ENCODE data around the gene PTEN. TPM values are rescaled to one million over a fixed set of nuclear protein-coding genes. Genes with fewer than 3 reads are reported as not detected.

Gene PTEN
- total and polyA plus RNA-seq, 9 of the 15 experiments (the other 6 are each of a cell fraction or from before 2014, with no cell fraction given): 8.4 to 56.9 (median 22.2) TPM

DNA sequence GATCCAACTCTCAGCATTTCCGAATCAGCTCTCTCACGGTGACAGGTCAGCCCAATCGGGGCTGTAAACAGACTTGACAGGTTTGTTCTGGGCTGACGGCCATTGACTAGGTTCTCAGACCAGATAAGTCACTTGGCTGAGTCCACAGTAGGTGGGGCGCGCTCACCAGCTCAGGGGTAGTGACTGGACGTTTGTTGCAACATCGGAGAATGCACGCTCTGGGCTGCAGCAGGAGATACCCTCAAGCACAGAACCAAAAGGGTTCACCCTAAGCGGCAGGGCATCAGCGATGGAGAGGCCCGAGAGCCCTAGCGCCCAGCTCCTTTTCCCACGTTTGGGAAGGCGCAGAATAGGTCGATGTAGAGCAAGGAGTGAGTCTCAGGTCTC lies 1.9 kb upstream of the PTEN start (continued):
- TF ChIP-seq, protein P1, sequence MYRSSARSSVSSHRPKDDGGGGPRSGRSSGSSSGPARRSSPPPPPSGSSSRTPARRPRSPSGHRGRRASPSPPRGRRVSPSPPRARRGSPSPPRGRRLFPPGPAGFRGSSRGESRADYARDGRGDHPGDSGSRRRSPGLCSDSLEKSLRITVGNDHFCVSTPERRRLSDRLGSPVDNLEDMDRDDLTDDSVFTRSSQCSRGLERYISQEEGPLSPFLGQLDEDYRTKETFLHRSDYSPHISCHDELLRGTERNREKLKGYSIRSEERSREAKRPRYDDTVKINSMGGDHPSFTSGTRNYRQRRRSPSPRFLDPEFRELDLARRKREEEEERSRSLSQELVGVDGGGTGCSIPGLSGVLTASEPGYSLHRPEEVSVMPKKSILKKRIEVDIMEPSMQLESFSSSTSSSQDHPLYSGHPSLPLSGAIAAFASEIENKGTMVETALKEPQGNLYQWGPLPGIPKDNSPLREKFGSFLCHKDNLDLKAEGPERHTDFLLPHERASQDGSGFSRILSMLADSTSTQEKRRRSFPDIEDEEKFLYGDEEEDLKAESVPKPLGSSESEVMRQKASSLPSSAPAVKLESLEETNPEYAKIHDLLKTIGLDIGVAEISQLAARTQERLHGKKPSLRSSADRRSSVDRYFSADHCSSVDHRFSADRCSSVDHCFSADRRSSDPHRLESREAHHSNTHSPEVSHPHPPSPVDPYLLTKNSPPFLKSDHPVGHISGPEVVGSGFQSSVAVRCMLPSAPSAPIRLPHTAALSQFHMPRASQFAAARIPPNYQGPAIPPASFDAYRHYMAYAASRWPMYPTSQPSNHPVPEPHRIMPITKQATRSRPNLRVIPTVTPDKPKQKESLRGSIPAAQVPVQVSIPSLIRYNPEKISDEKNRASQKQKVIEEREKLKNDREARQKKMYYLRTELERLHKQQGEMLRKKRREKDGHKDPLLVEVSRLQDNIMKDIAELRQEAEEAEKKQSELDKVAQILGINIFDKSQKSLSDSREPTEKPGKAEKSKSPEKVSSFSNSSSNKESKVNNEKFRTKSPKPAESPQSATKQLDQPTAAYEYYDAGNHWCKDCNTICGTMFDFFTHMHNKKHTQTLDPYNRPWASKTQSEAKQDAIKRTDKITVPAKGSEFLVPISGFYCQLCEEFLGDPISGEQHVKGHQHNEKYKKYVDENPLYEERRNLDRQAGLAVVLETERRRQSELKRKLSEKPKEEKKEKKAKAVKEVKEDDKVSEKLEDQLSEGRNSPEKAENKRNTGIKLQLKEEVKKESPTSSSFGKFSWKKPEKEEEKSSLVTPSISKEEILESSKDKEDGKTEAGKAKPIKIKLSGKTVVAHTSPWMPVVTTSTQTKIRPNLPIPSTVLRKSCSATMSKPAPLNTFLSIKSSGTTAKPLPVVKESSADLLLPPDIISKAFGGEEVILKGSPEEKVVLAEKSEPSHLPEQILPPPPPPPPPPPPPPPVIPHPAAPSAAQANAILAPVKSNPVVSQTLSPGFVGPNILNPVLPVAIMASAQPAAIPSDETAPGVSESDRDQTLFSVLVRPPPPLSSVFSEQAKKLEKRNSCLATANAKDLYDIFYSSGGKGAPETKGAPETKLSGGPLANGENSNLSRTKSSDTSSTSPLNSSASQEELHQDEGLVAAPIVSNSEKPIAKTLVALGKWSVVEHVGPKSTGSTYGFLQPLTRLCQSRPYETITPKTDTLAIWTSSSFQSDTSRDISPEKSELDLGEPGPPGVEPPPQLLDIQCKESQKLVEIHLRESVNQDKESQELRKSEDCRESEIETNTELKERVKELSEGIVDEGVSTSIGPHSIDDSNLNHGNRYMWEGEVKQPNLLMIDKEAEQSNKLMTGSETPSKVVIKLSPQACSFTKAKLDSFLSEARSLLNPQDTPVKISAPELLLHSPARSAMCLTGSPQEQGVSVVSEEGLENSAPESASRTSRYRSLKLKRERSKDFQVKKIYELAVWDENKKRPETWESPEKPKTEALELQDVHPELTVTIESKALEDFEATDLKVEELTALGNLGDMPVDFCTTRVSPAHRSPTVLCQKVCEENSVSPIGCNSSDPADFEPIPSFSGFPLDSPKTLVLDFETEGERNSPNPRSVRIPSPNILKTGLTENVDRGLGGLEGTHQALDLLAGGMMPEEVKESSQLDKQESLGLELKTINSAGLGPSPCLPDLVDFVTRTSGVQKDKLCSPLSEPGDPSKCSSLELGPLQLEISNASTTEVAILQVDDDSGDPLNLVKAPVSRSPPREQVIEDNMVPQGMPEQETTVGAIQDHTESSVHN (IDR thresholded peaks at IDR 0.05; ENCODE audit: borderline replicate concordance in 1 of 2, low read depth in 1 of 2): no peak
- TF ChIP-seq HMG20A (CRISPR knock-in tag; conservative IDR thresholded peaks at IDR 0.05) (no peak), COPS2 (conservative IDR thresholded peaks at IDR 0.05) (no peak), NR2C2 (CRISPR knock-in tag; IDR thresholded peaks at IDR 0.05) (no peak), NR2C2 (tag; IDR thresholded peaks at IDR 0.05) (no peak), YY1 (IDR thresholded peaks at IDR 0.05; ENCODE audit: borderline replicate concordance in 1 of 3, control insufficient read depth in 1 of 3, extremely low read depth in 1 of 3, insufficient read depth in 3 of 3, insufficient read length in 1 of 3, insufficient replicate concordance in 2 of 3, low read depth in 1 of 3, low read length in 2 of 3) (peak; percentile 31 to 78 (median 54)), IFI16 (CRISPR knock-in tag; IDR thresholded peaks at IDR 0.05) (no peak), HEY1 (CRISPR knock-in tag; IDR thresholded peaks at IDR 0.05; ENCODE audit: borderline replicate concordance) (no peak), LCOR (CRISPR knock-in tag; IDR thresholded peaks at IDR 0.05) (no peak), KDM5B (IDR thresholded peaks at IDR 0.05; ENCODE audit: insufficient replicate concordance, low read depth, low read length) (peak; percentile 16), GATA2 (CRISPR knock-in tag; IDR thresholded peaks at IDR 0.05) (peak; percentile 31; the same call in 1 of the 2 replicates), PHF21A (IDR thresholded peaks at IDR 0.05; ENCODE audit: borderline replicate concordance, low read depth) (no peak), NRF1 (conservative IDR thresholded peaks at IDR 0.05 in 1 of 2, IDR thresholded peaks at IDR 0.05 in 1 of 2) (0 out of 4 replicates have a peak, but pooled peaks of 1 of the 2 experiments have one; percentile 5)
- TF ChIP-seq, protein P2, sequence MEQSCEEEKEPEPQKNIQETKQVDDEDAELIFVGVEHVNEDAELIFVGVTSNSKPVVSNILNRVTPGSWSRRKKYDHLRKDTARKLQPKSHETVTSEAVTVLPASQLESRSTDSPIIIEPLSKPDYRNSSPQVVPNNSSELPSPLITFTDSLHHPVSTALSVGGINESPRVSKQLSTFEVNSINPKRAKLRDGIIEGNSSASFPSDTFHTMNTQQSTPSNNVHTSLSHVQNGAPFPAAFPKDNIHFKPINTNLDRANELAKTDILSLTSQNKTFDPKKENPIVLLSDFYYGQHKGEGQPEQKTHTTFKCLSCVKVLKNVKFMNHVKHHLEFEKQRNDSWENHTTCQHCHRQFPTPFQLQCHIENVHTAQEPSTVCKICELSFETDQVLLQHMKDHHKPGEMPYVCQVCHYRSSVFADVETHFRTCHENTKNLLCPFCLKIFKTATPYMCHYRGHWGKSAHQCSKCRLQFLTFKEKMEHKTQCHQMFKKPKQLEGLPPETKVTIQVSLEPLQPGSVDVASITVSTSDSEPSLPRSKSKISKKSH (CRISPR knock-in tag; IDR thresholded peaks at IDR 0.05): no peak
- TF ChIP-seq, protein P3, sequence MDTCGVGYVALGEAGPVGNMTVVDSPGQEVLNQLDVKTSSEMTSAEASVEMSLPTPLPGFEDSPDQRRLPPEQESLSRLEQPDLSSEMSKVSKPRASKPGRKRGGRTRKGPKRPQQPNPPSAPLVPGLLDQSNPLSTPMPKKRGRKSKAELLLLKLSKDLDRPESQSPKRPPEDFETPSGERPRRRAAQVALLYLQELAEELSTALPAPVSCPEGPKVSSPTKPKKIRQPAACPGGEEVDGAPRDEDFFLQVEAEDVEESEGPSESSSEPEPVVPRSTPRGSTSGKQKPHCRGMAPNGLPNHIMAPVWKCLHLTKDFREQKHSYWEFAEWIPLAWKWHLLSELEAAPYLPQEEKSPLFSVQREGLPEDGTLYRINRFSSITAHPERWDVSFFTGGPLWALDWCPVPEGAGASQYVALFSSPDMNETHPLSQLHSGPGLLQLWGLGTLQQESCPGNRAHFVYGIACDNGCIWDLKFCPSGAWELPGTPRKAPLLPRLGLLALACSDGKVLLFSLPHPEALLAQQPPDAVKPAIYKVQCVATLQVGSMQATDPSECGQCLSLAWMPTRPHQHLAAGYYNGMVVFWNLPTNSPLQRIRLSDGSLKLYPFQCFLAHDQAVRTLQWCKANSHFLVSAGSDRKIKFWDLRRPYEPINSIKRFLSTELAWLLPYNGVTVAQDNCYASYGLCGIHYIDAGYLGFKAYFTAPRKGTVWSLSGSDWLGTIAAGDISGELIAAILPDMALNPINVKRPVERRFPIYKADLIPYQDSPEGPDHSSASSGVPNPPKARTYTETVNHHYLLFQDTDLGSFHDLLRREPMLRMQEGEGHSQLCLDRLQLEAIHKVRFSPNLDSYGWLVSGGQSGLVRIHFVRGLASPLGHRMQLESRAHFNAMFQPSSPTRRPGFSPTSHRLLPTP (IDR thresholded peaks at IDR 0.05; ENCODE audit: borderline replicate concordance, extremely low read depth, insufficient read length): no peak

Measured in K562 (cell line).